Glutamatergic neuron (in vitro differentiated cells): ENCODE measurements around the gene VCPKMT. TPM values are rescaled to one million over a fixed set of nuclear protein-coding genes. Genes with fewer than 3 reads are reported as not detected.

Experiments used
- DNase-seq: peaks from one replicate; pipeline ENCODE4 v3.0.0; 2022
- H3K27ac Mint-ChIP-seq: one replicate; pipeline ENCODE4 v1.8.0; 2020; ENCODE audit warnings: mild to moderate bottlenecking, mixed read lengths, inconsistent platforms; ENCODE audit not compliant: unreplicated experiment
- H3K27me3 Mint-ChIP-seq: one replicate; pipeline ENCODE4 v1.8.0; 2020; ENCODE audit warnings: mild to moderate bottlenecking, moderate library complexity, mixed read lengths, inconsistent platforms; ENCODE audit not compliant: unreplicated experiment
- H3K36me3 Mint-ChIP-seq: one replicate; pipeline ENCODE4 v1.8.0; 2020; ENCODE audit warnings: mild to moderate bottlenecking, mixed read lengths, inconsistent platforms; ENCODE audit not compliant: unreplicated experiment
- H3K4me1 Mint-ChIP-seq: one replicate; pipeline ENCODE4 v1.8.0; 2020; ENCODE audit warnings: mild to moderate bottlenecking, low read depth, mixed read lengths, inconsistent platforms; ENCODE audit not compliant: unreplicated experiment
- H3K4me3 Mint-ChIP-seq: one replicate; pipeline ENCODE4 v1.8.0; 2020; ENCODE audit warnings: mild to moderate bottlenecking, mixed read lengths, inconsistent platforms; ENCODE audit not compliant: unreplicated experiment
- H3K9me3 Mint-ChIP-seq: one replicate; pipeline ENCODE4 v1.8.0; 2020; ENCODE audit warnings: mild to moderate bottlenecking, moderate library complexity, mixed read lengths, inconsistent platforms; ENCODE audit not compliant: unreplicated experiment
- total RNA-seq: library from RNA; stranded (reverse); fragmentation: NEBNext Ultra II Directional; extraction: Animal tissue kit (Norgen Biotek cat#: 25700); gene quantifications from one replicate; pipeline ENCODE4 v1.2.1, GENCODE V29; 2021; ENCODE audit not compliant: unreplicated experiment
- TF ChIP-seq, protein P1 (sequence below): fragments of 200-600 bp; sonication (generic); IDR thresholded peaks from one replicate; pipeline ENCODE4 v1.5.0; 2021; ENCODE audit not compliant: partially characterized antibody, unreplicated experiment

Gene VCPKMT
- total RNA-seq, 1 donor from 2014 or later: 12.9 TPM

DNA sequence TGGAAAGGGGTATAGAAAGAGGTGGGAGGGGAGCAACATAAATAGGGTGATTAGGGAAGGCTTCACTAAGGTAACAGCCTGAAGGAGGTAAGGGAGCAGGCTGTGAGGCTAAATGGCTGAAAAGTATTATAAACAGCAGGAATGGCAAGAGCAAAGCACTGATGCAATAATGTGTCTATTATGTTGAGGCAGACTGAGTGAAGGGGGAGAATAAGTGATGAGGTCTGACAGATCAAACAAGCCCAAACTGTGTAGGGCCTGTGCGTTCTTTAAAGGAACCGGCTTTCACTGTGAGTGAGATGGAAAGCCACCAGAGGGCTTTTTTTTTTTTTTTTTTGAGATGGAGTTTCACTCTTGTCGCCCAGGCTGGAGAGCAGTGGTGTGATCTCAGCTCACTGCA, 6.7 kb upstream of the VCPKMT start:
- H3K9me3 Mint-ChIP-seq: peaks cover 2% of the 10 kb centered on the region
- TF ChIP-seq, protein P1, sequence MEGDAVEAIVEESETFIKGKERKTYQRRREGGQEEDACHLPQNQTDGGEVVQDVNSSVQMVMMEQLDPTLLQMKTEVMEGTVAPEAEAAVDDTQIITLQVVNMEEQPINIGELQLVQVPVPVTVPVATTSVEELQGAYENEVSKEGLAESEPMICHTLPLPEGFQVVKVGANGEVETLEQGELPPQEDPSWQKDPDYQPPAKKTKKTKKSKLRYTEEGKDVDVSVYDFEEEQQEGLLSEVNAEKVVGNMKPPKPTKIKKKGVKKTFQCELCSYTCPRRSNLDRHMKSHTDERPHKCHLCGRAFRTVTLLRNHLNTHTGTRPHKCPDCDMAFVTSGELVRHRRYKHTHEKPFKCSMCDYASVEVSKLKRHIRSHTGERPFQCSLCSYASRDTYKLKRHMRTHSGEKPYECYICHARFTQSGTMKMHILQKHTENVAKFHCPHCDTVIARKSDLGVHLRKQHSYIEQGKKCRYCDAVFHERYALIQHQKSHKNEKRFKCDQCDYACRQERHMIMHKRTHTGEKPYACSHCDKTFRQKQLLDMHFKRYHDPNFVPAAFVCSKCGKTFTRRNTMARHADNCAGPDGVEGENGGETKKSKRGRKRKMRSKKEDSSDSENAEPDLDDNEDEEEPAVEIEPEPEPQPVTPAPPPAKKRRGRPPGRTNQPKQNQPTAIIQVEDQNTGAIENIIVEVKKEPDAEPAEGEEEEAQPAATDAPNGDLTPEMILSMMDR: no peak
- no peak overlapping the region for H3K4me3 Mint-ChIP-seq
- H3K36me3 Mint-ChIP-seq: peaks cover 5% of the 10 kb centered on the region
- peaks cover 17% of the 10 kb centered on the region for H3K4me1 Mint-ChIP-seq
- peak overlapping the region; percentile 56 for H3K27ac Mint-ChIP-seq
- H3K27me3 Mint-ChIP-seq: peaks cover 2% of the 10 kb centered on the region
- DNase-seq: no peak

GRCh38 chr14:50122291-50122690, 5.9 kb upstream of the VCPKMT start:
- H3K27ac Mint-ChIP-seq: no peak overlapping the region
- H3K4me3 Mint-ChIP-seq: no peak overlapping the region
- H3K36me3 Mint-ChIP-seq: peaks cover 5% of the 10 kb centered on the region
- peaks cover 17% of the 10 kb centered on the region for H3K4me1 Mint-ChIP-seq
- peaks cover 3% of the 10 kb centered on the region for H3K9me3 Mint-ChIP-seq
- TF ChIP-seq, protein P1: no peak
- no peak for DNase-seq
- H3K27me3 Mint-ChIP-seq: peaks cover 2% of the 10 kb centered on the region

DNA sequence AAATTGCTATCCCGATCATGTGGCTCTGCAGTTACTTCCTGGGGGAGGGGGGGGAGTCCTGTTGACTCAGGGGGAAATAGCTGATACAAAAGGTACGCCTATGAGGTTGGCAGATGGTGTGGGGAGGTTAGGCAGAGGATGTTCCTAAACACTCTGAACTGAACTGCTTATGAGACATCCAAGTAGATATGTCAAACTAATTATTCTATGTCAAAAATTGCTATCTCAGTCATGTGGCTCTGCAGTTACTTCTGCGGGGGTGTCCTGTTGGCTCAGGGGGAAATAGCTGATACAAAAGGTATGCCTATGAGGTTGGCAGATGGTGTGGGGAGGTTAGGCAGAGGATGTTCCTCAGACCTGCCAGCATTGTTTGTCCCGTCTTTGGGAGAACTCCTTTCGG, 5.1 kb upstream of the VCPKMT start:
- Mint-ChIP-seq H3K9me3 (peaks cover 9% of the 10 kb centered on the region), H3K27ac (peak overlapping the region; percentile 34), H3K36me3 (peaks cover 5% of the 10 kb centered on the region), H3K27me3 (peaks cover 2% of the 10 kb centered on the region), H3K4me1 (peaks cover 17% of the 10 kb centered on the region), H3K4me3 (no peak overlapping the region)
- DNase-seq: no peak
- TF ChIP-seq, protein P1: no peak

- Mint-ChIP-seq H3K4me3 (no peak overlapping the region), H3K27ac (peak overlapping the region; percentile 22), H3K4me1 (peaks cover 16% of the 10 kb centered on the region), H3K9me3 (peaks cover 9% of the 10 kb centered on the region), H3K27me3 (no peaks in the 10 kb centered on the region), H3K36me3 (no peaks in the 10 kb centered on the region)
- TF ChIP-seq, protein P1: no peak
- DNase-seq: no peak
Observed at GRCh38 chr14:50117456-50117855, 1.1 kb upstream of the VCPKMT start.

GRCh38 chr14:50116966-50117365, 594 bp upstream of the VCPKMT start:
- TF ChIP-seq, protein P1: no peak
- H3K9me3 Mint-ChIP-seq: peaks cover 9% of the 10 kb centered on the region
- DNase-seq: no peak
- H3K27ac Mint-ChIP-seq: peak overlapping the region; percentile 91
- peaks cover 14% of the 10 kb centered on the region for H3K4me1 Mint-ChIP-seq
- no peaks in the 10 kb centered on the region for H3K27me3 Mint-ChIP-seq
- peak overlapping the region; percentile 94 for H3K4me3 Mint-ChIP-seq
- H3K36me3 Mint-ChIP-seq: no peaks in the 10 kb centered on the region
